ENCODE data around the gene SYNDIG1. TPM values are rescaled to one million over a fixed set of nuclear protein-coding genes. Genes with fewer than 3 reads are reported as not detected.

The SYNDIG1 gene
- total and polyA plus RNA-seq, 2 of the 4 experiments (the other 2 are of a cell fraction), result not detected

- POLR2A ChIA-PET (ENCODE audit: unreplicated experiment), result no interaction called here
- H2BK120ac ChIP-seq (ENCODE audit: low read depth, low read length), result no peak overlapping the region
- H2AFZ ChIP-seq (replicated peaks; ENCODE audit: low read length, poor library complexity), result no peak overlapping the region
- H3K23ac ChIP-seq (ENCODE audit: low read depth, low read length), result no peak overlapping the region
- no peaks in the 10 kb centered on the region for H3K4me1 ChIP-seq (ENCODE audit: control insufficient read depth, insufficient read depth, low read length)
- H3K27ac ChIP-seq (ENCODE audit: insufficient read depth, low read length), result no peak overlapping the region
- no peaks in the 10 kb centered on the region for H3K9me3 ChIP-seq (ENCODE audit: control insufficient read depth, insufficient read depth, low read length)
- no peak overlapping the region for H3K14ac ChIP-seq (replicated peaks; ENCODE audit: low read depth, low read length)
- H4K20me1 ChIP-seq (ENCODE audit: insufficient read depth, low read length), result no peaks in the 10 kb centered on the region
- no TSS peak for BruUV-seq (replicated peaks)
- CTCF ChIA-PET, result no interaction called here
- no peaks in the 10 kb centered on the region for H3K36me3 ChIP-seq (ENCODE audit: control insufficient read depth, insufficient read depth, low read length)
- H3K4me3 ChIP-seq (ENCODE audit: insufficient read depth, low read depth, low read length), result no peak overlapping the region
- H4K8ac ChIP-seq (ENCODE audit: low read depth in 2 of 2, low read length in 2 of 2), result no peak overlapping the region
- H2BK5ac ChIP-seq (ENCODE audit: low read depth, low read length, poor library complexity, severe bottlenecking), result no peak overlapping the region
- no peak overlapping the region for H3K56ac ChIP-seq (ENCODE audit: extremely low read depth, insufficient read depth, low read length)
- H3K9ac ChIP-seq (ENCODE audit: low read depth, low read length), result no peak overlapping the region
- H4K5ac ChIP-seq (ENCODE audit: low read depth, low read length), result no peak overlapping the region
- no peaks in the 10 kb centered on the region; the same call in 1 of the 2 replicates for H3K9me1 ChIP-seq (ENCODE audit: insufficient read depth, low read length)
- no peak overlapping the region for H2AK5ac ChIP-seq (ENCODE audit: low read depth, low read length)
- dilution Hi-C loops (cut with HindIII; ENCODE audit: low sequenced_read_pairs, unreplicated experiment) (no loop called here), in situ Hi-C loops (cut with MboI; ENCODE audit: low sequenced_read_pairs) (no loop called here), intact Hi-C loops (cut with micrococcal nuclease) (no loop called here)
- DNase-seq (no peak), ATAC-seq (ENCODE audit: low read depth) (no peak)
- H3K4ac ChIP-seq (ENCODE audit: low read depth, low read length), result no peak overlapping the region
- 68% methylated on average over 6 of the region's 9 CpGs; no CpG with 5 or more reads in 1 of the 2 experiments for WGBS, 2 experiments (ENCODE audit: extremely low coverage in 2 of 2, insufficient read length in 1 of 2)
- TF ChIP-seq MAZ (IDR thresholded peaks at IDR 0.05; ENCODE audit: borderline replicate concordance, low read depth, low read length) (no peak), POLR2A (IDR thresholded peaks at IDR 0.05; ENCODE audit: low read depth, low read length) (no peak), MXI1 (IDR thresholded peaks at IDR 0.05; ENCODE audit: borderline replicate concordance, low read depth, low read length) (no peak), RCOR1 (IDR thresholded peaks at IDR 0.05; ENCODE audit: insufficient replicate concordance, low read length) (no peak), SMC3 (IDR thresholded peaks at IDR 0.05; ENCODE audit: low read depth, low read length) (no peak), BHLHE40 (IDR thresholded peaks at IDR 0.05; ENCODE audit: low read depth, low read length) (no peak), FOS (IDR thresholded peaks at IDR 0.05; ENCODE audit: low read depth, low read length) (no peak), RFX5 (IDR thresholded peaks at IDR 0.05; ENCODE audit: low read depth, low read length) (no peak), CEBPB (IDR thresholded peaks at IDR 0.05; ENCODE audit: low read depth, low read length) (no peak), RAD21 (IDR thresholded peaks at IDR 0.05; ENCODE audit: low read length) (no peak), ELK1 (IDR thresholded peaks at IDR 0.05; ENCODE audit: borderline replicate concordance, low read depth, low read length) (no peak), CHD1 (IDR thresholded peaks at IDR 0.05; ENCODE audit: low read depth, low read length) (no peak), NFE2L2 (IDR thresholded peaks at IDR 0.05; ENCODE audit: low read depth, low read length) (no peak), MAFK (IDR thresholded peaks at IDR 0.05; ENCODE audit: low read depth, low read length) (no peak)
- H2BK15ac ChIP-seq (ENCODE audit: low read depth, low read length), result no peak overlapping the region
- no peak overlapping the region for H2BK20ac ChIP-seq (ENCODE audit: low read depth, low read length)
- no peak overlapping the region for H4K91ac ChIP-seq (ENCODE audit: insufficient read depth, low read depth, low read length)
- no peaks in the 10 kb centered on the region for H3K79me1 ChIP-seq (ENCODE audit: low read depth in 1 of 2, low read length in 2 of 2)
- H3K18ac ChIP-seq (ENCODE audit: low read depth, low read length), result no peak overlapping the region
- no peaks in the 10 kb centered on the region; the same call in 1 of the 2 replicates for H3K27me3 ChIP-seq (ENCODE audit: control insufficient read depth, insufficient read depth, low read length)
- H2AK9ac ChIP-seq (replicated peaks; ENCODE audit: low read depth, low read length, poor library complexity), result no peak overlapping the region
- H3K4me2 ChIP-seq (ENCODE audit: low read depth, low read length), result no peak overlapping the region
Measured at GRCh38 chr20:24441661-24442060, 27.8 kb upstream of the SYNDIG1 start.

Measured in IMR-90 (cell line).